Astrocyte of the cerebellum (primary cell): ENCODE data around the gene CERS5.

Source experiments
- DNase-seq: peaks from one replicate; pipeline ENCODE4 v3.0.0-alpha.2; 2011; ENCODE audit warnings: low read depth
- H3K4me3 ChIP-seq: 2 replicates; pipeline ENCODE4 v1.5.1; 2011; ENCODE audit warnings: mild to moderate bottlenecking, low read depth, low read length, moderate library complexity
- CTCF ChIP-seq: IDR thresholded peaks from 2 replicates; pipeline ENCODE4 v1.5.1; 2012; ENCODE audit warnings: low read length, low read depth, moderate library complexity, mild to moderate bottlenecking; ENCODE audit errors: missing control alignments
- in situ Hi-C: cut with HindIII; loops from 2 replicates; pipeline ENCODE4 v1.10.0; 2017; ENCODE audit warnings: low sequenced_read_pairs

CERS5 gene

DNA sequence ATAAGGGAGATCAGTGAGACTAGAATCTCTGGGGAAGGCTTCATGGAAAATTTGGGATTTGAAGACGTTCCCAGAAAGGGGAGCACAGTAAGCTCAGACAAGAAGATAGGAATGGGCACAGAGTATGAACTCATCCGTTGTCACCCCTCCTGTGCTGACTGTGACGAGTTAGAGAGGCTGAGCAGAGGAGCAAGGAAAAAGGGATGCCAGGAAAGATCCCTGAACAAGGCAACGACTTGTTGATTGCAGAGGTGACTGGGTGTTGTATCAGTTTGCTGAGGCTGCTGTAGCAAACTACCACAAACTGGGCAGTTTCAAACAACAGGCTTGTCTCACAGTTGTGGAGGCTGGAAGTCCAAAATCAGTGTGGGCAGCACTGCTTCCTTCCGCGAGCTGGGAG, 69.2 kb downstream of the CERS5 start:
- in situ Hi-C loops = no loop called here
- DNase-seq = no peak
- no peak overlapping the region for H3K4me3 ChIP-seq
- no peak for TF ChIP-seq CTCF

GRCh38 chr12:50090391-50090790, 76.8 kb downstream of the CERS5 start:
- in situ Hi-C loops = no loop called here

GRCh38 chr12:50089730-50090129, 77.4 kb downstream of the CERS5 start:
- H3K4me3 ChIP-seq = no peak overlapping the region
- no peak for TF ChIP-seq CTCF
- no peak for DNase-seq
- in situ Hi-C loops = no loop called here

More at GRCh38 chr12:50090391-50090790, 76.8 kb downstream of the CERS5 start:
- H3K4me3 ChIP-seq = no peak overlapping the region
- no peak for DNase-seq
- TF ChIP-seq CTCF = no peak

DNA sequence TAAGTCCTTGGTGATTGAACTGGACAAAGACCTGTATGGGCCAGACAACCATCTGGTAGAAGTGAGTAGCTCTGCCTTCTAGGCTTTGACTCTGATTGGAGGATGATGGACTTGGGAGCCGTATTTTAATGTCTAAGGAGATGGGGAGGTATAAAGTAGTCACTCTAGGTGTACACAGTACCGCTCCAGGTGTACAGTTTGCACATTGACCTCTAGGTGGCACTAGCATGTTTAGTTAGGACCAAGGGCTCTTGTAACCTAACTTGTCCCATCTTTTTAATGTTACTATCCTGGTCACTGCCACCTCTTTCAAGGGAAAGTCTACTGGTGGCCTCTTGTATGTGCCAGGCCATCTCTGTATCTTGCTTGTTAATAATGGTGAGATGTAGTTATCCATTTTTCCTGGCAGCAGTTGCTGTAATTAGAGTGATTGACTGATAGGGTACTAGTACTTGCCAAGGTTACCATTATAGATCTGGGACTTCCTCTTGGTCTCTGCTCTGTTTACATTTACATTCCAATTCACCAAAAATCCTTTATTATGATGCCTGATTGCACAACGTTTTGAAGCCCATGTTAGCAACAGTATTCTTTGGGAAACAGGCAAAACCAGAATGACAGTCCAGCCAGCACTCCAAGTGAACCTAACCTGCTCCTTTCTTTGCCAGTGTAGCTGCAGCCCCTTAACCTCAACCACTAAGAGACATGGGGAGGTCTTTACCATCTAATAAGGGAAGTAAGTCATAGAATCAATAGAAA, 78.4 kb downstream of the CERS5 start:
- TF ChIP-seq CTCF = peak; percentile 88
- in situ Hi-C loops = no loop called here
- H3K4me3 ChIP-seq = no peak overlapping the region
- no peak for DNase-seq

- no peak for TF ChIP-seq CTCF
- DNase-seq = no peak
- in situ Hi-C loops = no loop called here
- no peak overlapping the region for H3K4me3 ChIP-seq
Observed at GRCh38 chr12:50087995-50088394, 79.2 kb downstream of the CERS5 start.

GRCh38 chr12:50087151-50087550, 80.0 kb downstream of the CERS5 start:
- TF ChIP-seq CTCF = no peak
- H3K4me3 ChIP-seq = no peak overlapping the region
- in situ Hi-C loops = no loop called here
- DNase-seq = no peak
